ENCODE data around the gene ATL2.

DNA sequence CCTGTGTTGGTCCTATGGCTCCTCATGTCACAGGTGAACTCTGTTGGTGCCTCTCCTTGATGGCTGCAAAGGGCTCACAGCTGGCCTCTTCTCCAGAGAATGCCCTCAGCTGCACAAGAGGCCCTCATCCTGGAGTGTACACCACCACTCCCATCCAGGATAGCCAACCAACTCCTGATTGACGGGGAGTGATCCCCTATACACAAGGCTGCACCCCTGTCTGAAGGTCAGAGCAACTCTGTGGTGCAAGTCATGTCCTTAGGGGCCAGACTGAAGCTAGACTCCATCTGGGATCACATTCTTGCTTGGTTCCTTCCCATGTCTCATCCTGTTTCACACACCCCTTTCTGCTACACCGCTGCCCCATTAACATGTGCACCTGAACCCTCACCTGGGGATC lies 41.7 kb upstream of the ATL2 start:
- TF ChIP-seq, protein P1, sequence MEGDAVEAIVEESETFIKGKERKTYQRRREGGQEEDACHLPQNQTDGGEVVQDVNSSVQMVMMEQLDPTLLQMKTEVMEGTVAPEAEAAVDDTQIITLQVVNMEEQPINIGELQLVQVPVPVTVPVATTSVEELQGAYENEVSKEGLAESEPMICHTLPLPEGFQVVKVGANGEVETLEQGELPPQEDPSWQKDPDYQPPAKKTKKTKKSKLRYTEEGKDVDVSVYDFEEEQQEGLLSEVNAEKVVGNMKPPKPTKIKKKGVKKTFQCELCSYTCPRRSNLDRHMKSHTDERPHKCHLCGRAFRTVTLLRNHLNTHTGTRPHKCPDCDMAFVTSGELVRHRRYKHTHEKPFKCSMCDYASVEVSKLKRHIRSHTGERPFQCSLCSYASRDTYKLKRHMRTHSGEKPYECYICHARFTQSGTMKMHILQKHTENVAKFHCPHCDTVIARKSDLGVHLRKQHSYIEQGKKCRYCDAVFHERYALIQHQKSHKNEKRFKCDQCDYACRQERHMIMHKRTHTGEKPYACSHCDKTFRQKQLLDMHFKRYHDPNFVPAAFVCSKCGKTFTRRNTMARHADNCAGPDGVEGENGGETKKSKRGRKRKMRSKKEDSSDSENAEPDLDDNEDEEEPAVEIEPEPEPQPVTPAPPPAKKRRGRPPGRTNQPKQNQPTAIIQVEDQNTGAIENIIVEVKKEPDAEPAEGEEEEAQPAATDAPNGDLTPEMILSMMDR (IDR thresholded peaks at IDR 0.05) = no peak
- no peak for TF ChIP-seq EZH2 (IDR thresholded peaks at IDR 0.05; ENCODE audit: borderline replicate concordance, insufficient read depth, low read depth, low read length, poor library complexity, severe bottlenecking)
